ENCODE results near the gene TMEM53.

The TMEM53 gene

GRCh38 chr1:44674113-44675000 lies at the start of gene TMEM53, which contains the start of gene ARMH1:
TSS of gene TMEM53 (minus strand) at chr1:44674481. CDS start at chr1:44674391, 90 bp downstream.
TSS of gene ARMH1 (plus strand) at chr1:44674714. CDS start at chr1:44689698, 14,984 bp downstream.
- FAIRE-seq (peak; percentile 52), DNase-seq (ENCODE audit: insufficient read length, low spot score) (peak; percentile 95)

GRCh38 chr1:44723496-44724295 lies 49.4 kb upstream of the TMEM53 start:
- DNase-seq (ENCODE audit: insufficient read length, low spot score) (no peak), FAIRE-seq (no peak)

- FAIRE-seq (no peak), DNase-seq (ENCODE audit: insufficient read length, low spot score) (no peak)
Observed at GRCh38 chr1:44723064-44723463, 48.8 kb upstream of the TMEM53 start.

GRCh38 chr1:44721485-44722361 lies 47.4 kb upstream of the TMEM53 start:
- FAIRE-seq (no peak), DNase-seq (ENCODE audit: insufficient read length, low spot score) (peak; percentile 53)

- DNase-seq (ENCODE audit: insufficient read length, low spot score), result no peak
- FAIRE-seq, result no peak
Observed at GRCh38 chr1:44720281-44720680, 46.0 kb upstream of the TMEM53 start.

GRCh38 chr1:44719318-44719717 lies 45.0 kb upstream of the TMEM53 start:
- FAIRE-seq, result no peak
- no peak for DNase-seq (ENCODE audit: insufficient read length, low spot score)

GRCh38 chr1:44718091-44718490 lies 43.8 kb upstream of the TMEM53 start:
- no peak for DNase-seq (ENCODE audit: insufficient read length, low spot score)
- no peak for FAIRE-seq

GRCh38 chr1:44717653-44718052 lies 43.4 kb upstream of the TMEM53 start:
- DNase-seq (ENCODE audit: insufficient read length, low spot score) (no peak), FAIRE-seq (no peak)

GRCh38 chr1:44717156-44717555 lies 42.9 kb upstream of the TMEM53 start:
- DNase-seq (ENCODE audit: insufficient read length, low spot score) (no peak), FAIRE-seq (no peak)

GRCh38 chr1:44714944-44715571 lies 40.8 kb upstream of the TMEM53 start:
- FAIRE-seq (peak; percentile 87), DNase-seq (ENCODE audit: insufficient read length, low spot score) (peak; percentile 80)

- FAIRE-seq, result no peak
- no peak for DNase-seq (ENCODE audit: insufficient read length, low spot score)
Observed at GRCh38 chr1:44714532-44714931, 40.3 kb upstream of the TMEM53 start.

- FAIRE-seq (no peak), DNase-seq (ENCODE audit: insufficient read length, low spot score) (no peak)
Observed at GRCh38 chr1:44713321-44713781, 39.1 kb upstream of the TMEM53 start.

- no peak for DNase-seq (ENCODE audit: insufficient read length, low spot score)
- no peak for FAIRE-seq
Observed at GRCh38 chr1:44707959-44708831, 33.9 kb upstream of the TMEM53 start.

- FAIRE-seq (peak; percentile 81), DNase-seq (ENCODE audit: insufficient read length, low spot score) (peak; percentile 60)
Observed at GRCh38 chr1:44707112-44707881, 33.0 kb upstream of the TMEM53 start.

GRCh38 chr1:44705938-44706337 lies 31.7 kb upstream of the TMEM53 start:
- DNase-seq (ENCODE audit: insufficient read length, low spot score) (no peak), FAIRE-seq (no peak)

GRCh38 chr1:44705470-44705869 lies 31.2 kb upstream of the TMEM53 start:
- no peak for FAIRE-seq
- DNase-seq (ENCODE audit: insufficient read length, low spot score), result no peak

- FAIRE-seq, result no peak
- DNase-seq (ENCODE audit: insufficient read length, low spot score), result no peak
Observed at GRCh38 chr1:44701141-44701573, 26.9 kb upstream of the TMEM53 start.

- no peak for FAIRE-seq
Observed at GRCh38 chr1:44700573-44700972, 26.3 kb upstream of the TMEM53 start.

More at GRCh38 chr1:44700573-44700972, 26.3 kb upstream of the TMEM53 start:
- DNase-seq (ENCODE audit: insufficient read length, low spot score), result no peak

Data from HTR-8/SVneo (cell line).